H9 (cell line): ENCODE measurements around the gene SERPINB13. TPM values are rescaled to one million over a fixed set of nuclear protein-coding genes. Genes with fewer than 3 reads are reported as not detected.

Source experiments
- DNase-seq: peaks from one replicate; pipeline ENCODE4 v3.0.0-alpha.2; 2017
- H2AFZ ChIP-seq: one replicate; pipeline ENCODE4 v1.6.1; 2013; ENCODE audit warnings: mild to moderate bottlenecking, low read length, control low read depth, moderate library complexity
- H2AK5ac ChIP-seq: 2 replicates; pipeline ENCODE4 v1.6.1; 2013; ENCODE audit warnings: low read length, control low read depth, mixed read lengths; ENCODE audit not compliant: insufficient read length
- H2BK120ac ChIP-seq: one replicate; pipeline ENCODE4 v1.6.1; 2013; ENCODE audit warnings: low read depth, mild to moderate bottlenecking, low read length, control low read depth, inconsistent platforms; ENCODE audit not compliant: poor library complexity, severe bottlenecking
- H2BK12ac ChIP-seq: 2 replicates; pipeline ENCODE4 v1.6.1; 2013; ENCODE audit warnings: low read length, control low read depth, mixed read lengths, low read depth; ENCODE audit not compliant: insufficient read length
- H2BK15ac ChIP-seq: 2 replicates; pipeline ENCODE4 v1.6.1; 2013; ENCODE audit warnings: low read depth, low read length, control low read depth
- H2BK20ac ChIP-seq: one replicate; pipeline ENCODE4 v1.6.1; 2013; ENCODE audit warnings: low read depth, mild to moderate bottlenecking, low read length, control low read depth, inconsistent platforms; ENCODE audit not compliant: poor library complexity, severe bottlenecking
- H2BK5ac ChIP-seq: 2 replicates; pipeline ENCODE4 v1.6.1; 2013; ENCODE audit warnings: low read length, control low read depth, mixed read lengths; ENCODE audit not compliant: insufficient read length
- H3K14ac ChIP-seq: 2 replicates; pipeline ENCODE4 v1.6.1; 2013; ENCODE audit warnings: low read length, control low read depth; ENCODE audit not compliant: insufficient read depth
- H3K18ac ChIP-seq: 2 replicates; pipeline ENCODE4 v1.6.1; 2013; ENCODE audit warnings: low read depth, mild to moderate bottlenecking, mixed read lengths, low read length, control low read depth; ENCODE audit not compliant: insufficient read length
- H3K23ac ChIP-seq: 2 replicates; pipeline ENCODE4 v1.6.1; 2013; ENCODE audit warnings: low read length, control low read depth, mixed read lengths, low read depth; ENCODE audit not compliant: insufficient read length
- H3K23me2 ChIP-seq: 2 replicates; pipeline ENCODE4 v1.6.1; 2013; ENCODE audit warnings: low read depth, mild to moderate bottlenecking, mixed read lengths, low read length, control low read depth; ENCODE audit not compliant: insufficient read length, poor library complexity, severe bottlenecking
- H3K27ac ChIP-seq: 2 replicates; pipeline ENCODE4 v1.5.1; 2013; ENCODE audit warnings: low read length, control low read depth, mixed read lengths, low read depth; ENCODE audit not compliant: insufficient read length
- H3K27me3 ChIP-seq: 2 replicates; pipeline ENCODE4 v1.6.1; 2013; ENCODE audit warnings: low read length, control low read depth, inconsistent platforms; ENCODE audit not compliant: insufficient read depth
- H3K4ac ChIP-seq: 2 replicates; pipeline ENCODE4 v1.6.1; 2013; ENCODE audit warnings: low read depth, mild to moderate bottlenecking, control low read depth, inconsistent platforms, low read length, moderate library complexity
- H3K4me1 ChIP-seq: 2 replicates; pipeline ENCODE4 v1.6.1; 2013; ENCODE audit warnings: low read length, control low read depth, inconsistent platforms; ENCODE audit not compliant: insufficient read depth
- H3K4me2 ChIP-seq: 2 replicates; pipeline ENCODE4 v1.6.1; 2013; ENCODE audit warnings: low read length, control low read depth, mixed read lengths; ENCODE audit not compliant: insufficient read length, insufficient read depth
- H3K56ac ChIP-seq: 2 replicates; pipeline ENCODE4 v1.6.1; 2013; ENCODE audit warnings: low read depth, mild to moderate bottlenecking, mixed read lengths, low read length, control low read depth; ENCODE audit not compliant: insufficient read length
- H3K79me1 ChIP-seq: 2 replicates; pipeline ENCODE4 v1.6.1; 2013; ENCODE audit warnings: low read depth, mild to moderate bottlenecking, moderate library complexity, low read length, control low read depth, inconsistent platforms; ENCODE audit not compliant: insufficient read depth, poor library complexity, severe bottlenecking
- H3K79me2 ChIP-seq: 2 replicates; pipeline ENCODE4 v1.6.1; 2013; ENCODE audit warnings: low read length, control low read depth, inconsistent platforms; ENCODE audit not compliant: insufficient read depth
- H3K9ac ChIP-seq: 2 replicates; pipeline ENCODE4 v1.6.1; 2013; ENCODE audit warnings: low read length, control low read depth, mixed read lengths; ENCODE audit not compliant: insufficient read length; ENCODE audit errors: extremely low read depth
- H3K9me3 ChIP-seq: one replicate; pipeline ENCODE4 v1.6.1; 2013; ENCODE audit warnings: low read depth, low read length, inconsistent platforms; ENCODE audit not compliant: control insufficient read depth
- H3T11ph ChIP-seq: one replicate; pipeline ENCODE4 v1.6.1; 2013; ENCODE audit warnings: mild to moderate bottlenecking, low read length, control low read depth, inconsistent platforms
- H4K20me1 ChIP-seq: one replicate; pipeline ENCODE4 v1.6.1; 2013; ENCODE audit not compliant: control insufficient read depth, insufficient read length, insufficient read depth
- H4K5ac ChIP-seq: 2 replicates; pipeline ENCODE4 v1.6.1; 2013; ENCODE audit warnings: low read depth, mild to moderate bottlenecking, mixed read lengths, low read length, control low read depth; ENCODE audit not compliant: insufficient read length
- H4K8ac ChIP-seq: replicated peaks from 2 replicates; pipeline ENCODE4 v1.6.1; 2013; ENCODE audit warnings: low read length, control low read depth, mixed read lengths, low read depth; ENCODE audit not compliant: insufficient read length
- H4K91ac ChIP-seq: 2 replicates; pipeline ENCODE4 v1.6.1; 2013; ENCODE audit warnings: low read depth, mild to moderate bottlenecking, moderate library complexity, mixed read lengths, low read length, control low read depth; ENCODE audit not compliant: insufficient read length
- H3K27ac Mint-ChIP-seq, 3 experiments: 2 replicates in 2 of 3; 3 replicates in 1 of 3; pipeline ENCODE4 v1.8.0; 2020 to 2021; ENCODE audit warnings: mixed read lengths in 3 of 3, mild to moderate bottlenecking in 1 of 3, moderate library complexity in 1 of 3
- H3K27me3 Mint-ChIP-seq: 2 replicates; pipeline ENCODE4 v1.8.0; 2021; ENCODE audit warnings: low read depth, mild to moderate bottlenecking, moderate library complexity, mixed read lengths
- H3K36me3 Mint-ChIP-seq, 3 experiments: 2 replicates in 2 of 3; 3 replicates in 1 of 3; pipeline ENCODE4 v1.8.0; 2020 to 2021; ENCODE audit warnings: low read depth in 3 of 3, mixed read lengths in 3 of 3; ENCODE audit not compliant: insufficient read depth in 1 of 3
- H3K4me1 Mint-ChIP-seq, 2 experiments: 2 replicates each; pipeline ENCODE4 v1.8.0; 2020; ENCODE audit warnings: mixed read lengths in 2 of 2
- H3K4me3 Mint-ChIP-seq, 2 experiments: 2 replicates in 1 of 2; 3 replicates in 1 of 2; pipeline ENCODE4 v1.8.0; 2020 to 2021; ENCODE audit warnings: mild to moderate bottlenecking in 2 of 2, mixed read lengths in 2 of 2, moderate library complexity in 1 of 2
- H3K9me3 Mint-ChIP-seq, 2 experiments: 2 replicates in 1 of 2; 3 replicates in 1 of 2; pipeline ENCODE4 v1.8.0; 2020; ENCODE audit warnings: mild to moderate bottlenecking in 2 of 2, mixed read lengths in 2 of 2, moderate library complexity in 1 of 2
- CTCF ChIP-seq: fragments of 200-600 bp; sonication (generic); conservative IDR thresholded peaks from 3 replicates; pipeline ENCODE4 v1.8.0; 2021; ENCODE audit warnings: antibody characterized with exemption, mild to moderate bottlenecking
- WGBS: extraction: QIAGEN DNeasy Blood & Tissue Kit; methylation state at CpG from one replicate; pipeline ENCODE4 v1.1.7; 2013; ENCODE audit warnings: missing lambda C conversion rate, low lambda C conversion rate, mixed read lengths; ENCODE audit not compliant: insufficient read length; ENCODE audit errors: extremely low coverage; 5-methylcytosine and 5-hydroxymethylcytosine counted together
- total RNA-seq: library from RNA; stranded (reverse); gene quantifications from 2 replicates; pipeline ENCODE4 v1.2.1, GENCODE V29; 2021

SERPINB13 gene
- total RNA-seq, 1 experiment from 2014 or later: not detected

GRCh38 chr18:63578357-63578958 is 8.7 kb upstream of the SERPINB13 start:
- no peak overlapping the region for H3K9ac ChIP-seq
- WGBS: no CpG with 5 or more reads among the region's 5 CpGs
- H2BK12ac ChIP-seq: no peak overlapping the region
- H3K4ac ChIP-seq: no peak overlapping the region
- no peak overlapping the region for H3K18ac ChIP-seq
- no peak overlapping the region for H3K23ac ChIP-seq
- Mint-ChIP-seq H3K27ac (no peak overlapping the region), H3K27me3 (no peaks in the 10 kb centered on the region; the same call in 1 of the 2 replicates), H3K4me3 (no peak overlapping the region), H3K9me3 (no peaks in the 10 kb centered on the region; a peak in 1 of 5 replicates), H3K4me1 (no peaks in the 10 kb centered on the region), H3K36me3 (no peaks in the 10 kb centered on the region)
- H4K91ac ChIP-seq: no peak overlapping the region
- no peak overlapping the region for H3K4me2 ChIP-seq
- no peak overlapping the region for H2BK15ac ChIP-seq
- H4K5ac ChIP-seq: no peak overlapping the region
- TF ChIP-seq CTCF: peak; percentile 86
- H3K79me1 ChIP-seq: no peaks in the 10 kb centered on the region
- no peak overlapping the region for H2AK5ac ChIP-seq
- DNase-seq: peak; percentile 40
- H2BK20ac ChIP-seq: no peak overlapping the region
- H3T11ph ChIP-seq: no peak overlapping the region
- H3K23me2 ChIP-seq: no peaks in the 10 kb centered on the region
- no peaks in the 10 kb centered on the region for H3K4me1 ChIP-seq
- H2BK5ac ChIP-seq: no peak overlapping the region
- H3K27ac ChIP-seq: no peak overlapping the region
- no peak overlapping the region for H2AFZ ChIP-seq
- H3K27me3 ChIP-seq: no peaks in the 10 kb centered on the region
- no peaks in the 10 kb centered on the region for H3K9me3 ChIP-seq
- H3K56ac ChIP-seq: no peak overlapping the region
- no peaks in the 10 kb centered on the region for H3K79me2 ChIP-seq
- H4K8ac ChIP-seq: no peak overlapping the region
- H4K20me1 ChIP-seq: no peaks in the 10 kb centered on the region
- H2BK120ac ChIP-seq: no peak overlapping the region
- no peak overlapping the region for H3K14ac ChIP-seq
